Neural cell (in vitro differentiated cells): ENCODE measurements around the gene FADS1. TPM values are rescaled to one million over a fixed set of nuclear protein-coding genes. Genes with fewer than 3 reads are reported as not detected.

ENCODE experiments used
- H2AFZ ChIP-seq: fragments of 200-600, 300-800 bp; sonication (generic), shearing (Covaris generic); 2 replicates; pipeline ENCODE4 v1.6.0; 2014; ENCODE audit warnings: low read depth, mild to moderate bottlenecking, antibody characterized with exemption, low read length, moderate library complexity
- H3F3A ChIP-seq: fragments of 200-600 bp; shearing (Covaris generic); 2 replicates; pipeline ENCODE4 v1.6.1; 2016; ENCODE audit warnings: mild to moderate bottlenecking, moderate library complexity, mixed read lengths, antibody characterized with exemption, low read length; ENCODE audit not compliant: insufficient read depth, poor library complexity, severe bottlenecking
- H3K27ac ChIP-seq: fragments of 200-600, 300-800 bp; sonication (generic), shearing (Covaris generic); 2 replicates; pipeline ENCODE4 v1.5.1; 2014; ENCODE audit warnings: mild to moderate bottlenecking, low read length, moderate library complexity
- H3K27me3 ChIP-seq: fragments of 300-800, 200-600 bp; sonication (generic), shearing (Covaris generic); 2 replicates; pipeline ENCODE4 v1.6.0; 2014; ENCODE audit warnings: mild to moderate bottlenecking, low read depth, low read length, moderate library complexity; ENCODE audit not compliant: insufficient read depth
- H3K36me3 ChIP-seq: fragments of 300-800, 200-600 bp; sonication (generic), shearing (Covaris generic); 2 replicates; pipeline ENCODE4 v1.5.1; 2014; ENCODE audit warnings: mild to moderate bottlenecking, antibody characterized with exemption, low read length, moderate library complexity; ENCODE audit not compliant: insufficient read depth
- H3K4me2 ChIP-seq: fragments of 300-800, 200-600 bp; sonication (generic), shearing (Covaris generic); 2 replicates; pipeline ENCODE4 v1.6.0; 2014; ENCODE audit warnings: mild to moderate bottlenecking, low read length
- H3K4me3 ChIP-seq: fragments of 300-800, 200-600 bp; sonication (generic), shearing (Covaris generic); 2 replicates; pipeline ENCODE4 v1.5.1; 2014; ENCODE audit warnings: mild to moderate bottlenecking, low read length, moderate library complexity
- H3K79me2 ChIP-seq: fragments of 200-600 bp; shearing (Covaris generic); replicated peaks from 2 replicates; pipeline ENCODE4 v1.6.0; 2014; ENCODE audit warnings: mild to moderate bottlenecking, low read length, moderate library complexity; ENCODE audit not compliant: insufficient read depth
- H3K9ac ChIP-seq: fragments of 300-800, 200-600 bp; sonication (generic), shearing (Covaris generic); 2 replicates; pipeline ENCODE4 v1.6.1; 2016; ENCODE audit warnings: mild to moderate bottlenecking, low read length, mixed read lengths
- H3K9me2 ChIP-seq: fragments of 200-600 bp; shearing (Covaris generic); 2 replicates; pipeline ENCODE4 v1.6.1; 2016; ENCODE audit warnings: mild to moderate bottlenecking, low read length, mixed read lengths; ENCODE audit not compliant: insufficient read depth
- H3K9me3 ChIP-seq: fragments of 200-600, 300-800 bp; sonication (generic), shearing (Covaris generic); 2 replicates; pipeline ENCODE4 v1.6.1; 2016; ENCODE audit warnings: mild to moderate bottlenecking, mixed run types, low read length, moderate library complexity, mixed read lengths
- H4K20me1 ChIP-seq: fragments of 200-600 bp; shearing (Covaris generic); 2 replicates; pipeline ENCODE4 v1.6.1; 2016; ENCODE audit warnings: mild to moderate bottlenecking, mixed run types; ENCODE audit not compliant: insufficient read depth
- CTCF ChIP-seq: fragments of 450-650 bp; IDR thresholded peaks from 2 replicates; pipeline ENCODE4 v1.5.1; 2014; ENCODE audit warnings: antibody characterized with exemption, mild to moderate bottlenecking, moderate library complexity; ENCODE audit not compliant: poor library complexity, severe bottlenecking
- EP300 ChIP-seq: fragments of 450-650 bp; conservative IDR thresholded peaks from 2 replicates; pipeline ENCODE4 v1.6.1; 2014; ENCODE audit warnings: antibody characterized with exemption, mild to moderate bottlenecking, moderate library complexity; ENCODE audit not compliant: poor library complexity, severe bottlenecking
- EZH2 ChIP-seq: fragments of 200-600, 300-800 bp; shearing (Covaris generic), sonication (generic); IDR thresholded peaks from 2 replicates; pipeline ENCODE4 v1.6.1; 2014; ENCODE audit warnings: antibody characterized with exemption, low read length, borderline replicate concordance, mild to moderate bottlenecking; ENCODE audit not compliant: insufficient read depth, poor library complexity, severe bottlenecking
- MXI1 ChIP-seq: fragments of 450-650 bp; conservative IDR thresholded peaks from 2 replicates; pipeline ENCODE4 v1.6.1; 2014; ENCODE audit warnings: antibody characterized with exemption, mild to moderate bottlenecking; ENCODE audit not compliant: poor library complexity, severe bottlenecking
- POLR2AphosphoS5 ChIP-seq: IDR thresholded peaks from 2 replicates; pipeline ENCODE4 v1.6.1; 2012
- RAD21 ChIP-seq: fragments of 450-650 bp; conservative IDR thresholded peaks from 2 replicates; pipeline ENCODE4 v1.6.1; 2014; ENCODE audit warnings: antibody characterized with exemption, mild to moderate bottlenecking, moderate library complexity
- REST ChIP-seq: IDR thresholded peaks from 2 replicates; pipeline ENCODE4 v1.6.1; 2012; ENCODE audit warnings: borderline replicate concordance
- SMC3 ChIP-seq: fragments of 450-650 bp; conservative IDR thresholded peaks from 2 replicates; pipeline ENCODE4 v1.6.1; 2014; ENCODE audit warnings: antibody characterized with exemption, mild to moderate bottlenecking, moderate library complexity; ENCODE audit not compliant: poor library complexity
- TAF1 ChIP-seq: IDR thresholded peaks from 2 replicates; pipeline ENCODE4 v1.6.1; 2012; ENCODE audit warnings: low read depth
- polyA plus RNA-seq: library from polyadenylated mRNA; depleted of rRNA; stranded (reverse); fragments of >200 nt; gene quantifications from 2 replicates; pipeline ENCODE4 v1.2.3, GENCODE V29; 2014

FADS1 gene
- polyA plus RNA-seq, 1 donor from 2014 or later = 102 TPM

- no peak overlapping the region for H2AFZ ChIP-seq
- no peak overlapping the region for H3K9ac ChIP-seq
- no peak overlapping the region for H3K27ac ChIP-seq
- no peak for TF ChIP-seq POLR2AphosphoS5
- no peak for TF ChIP-seq EP300
- no peak for TF ChIP-seq RAD21
- no peak for TF ChIP-seq CTCF
- TF ChIP-seq REST = no peak
- TF ChIP-seq SMC3 = no peak
- TF ChIP-seq TAF1 = no peak
- no peak for TF ChIP-seq MXI1
- TF ChIP-seq EZH2 = no peak
- no peaks in the 10 kb centered on the region for H3K36me3 ChIP-seq
- H3K9me3 ChIP-seq = no peaks in the 10 kb centered on the region
- no peaks in the 10 kb centered on the region for H3K9me2 ChIP-seq
- H3F3A ChIP-seq = no peaks in the 10 kb centered on the region
- H4K20me1 ChIP-seq = no peaks in the 10 kb centered on the region
- H3K79me2 ChIP-seq = peaks cover 34% of the 10 kb centered on the region
- H3K4me3 ChIP-seq = no peak overlapping the region
- no peaks in the 10 kb centered on the region for H3K27me3 ChIP-seq
- no peak overlapping the region for H3K4me2 ChIP-seq
These were observed 3.4 kb upstream of the FADS1 start for GRCh38 chr11:61820174-61820573.

- peaks cover 40% of the 10 kb centered on the region for H3K79me2 ChIP-seq
- peak overlapping the region; percentile 93 for H3K27ac ChIP-seq
- peak overlapping the region; percentile 99 for H3K4me3 ChIP-seq
- no peaks in the 10 kb centered on the region for H3K9me3 ChIP-seq
- no peaks in the 10 kb centered on the region for H3K27me3 ChIP-seq
- no peaks in the 10 kb centered on the region for H4K20me1 ChIP-seq
- TF ChIP-seq EP300 = no peak
- no peak for TF ChIP-seq TAF1
- H3K9me2 ChIP-seq = no peaks in the 10 kb centered on the region
- no peaks in the 10 kb centered on the region for H3F3A ChIP-seq
- H2AFZ ChIP-seq = peak overlapping the region; percentile 3
- no peaks in the 10 kb centered on the region for H3K36me3 ChIP-seq
- peak overlapping the region; percentile 68 for H3K4me2 ChIP-seq
- peak overlapping the region; percentile 97 for H3K9ac ChIP-seq
These were observed 834 bp upstream of the FADS1 start for GRCh38 chr11:61817471-61818202.
